A549 (cell line): ENCODE measurements around the gene PRR5.

Experiments used
- CHD4 ChIP-seq: fragments of 200-600 bp; sonication (generic); IDR thresholded peaks from 2 replicates; pipeline ENCODE4 v1.6.1; 2016; ENCODE audit warnings: antibody characterized with exemption, mild to moderate bottlenecking, borderline replicate concordance
- CTCF ChIP-seq: fragments of >200 bp; sonication (Bioruptor Twin); formaldehyde crosslinking; IDR thresholded peaks from 3 replicates; pipeline ENCODE4 v1.5.1; 2016
- MYC ChIP-seq: IDR thresholded peaks from 2 replicates; pipeline ENCODE4 v1.6.1; 2012; ENCODE audit warnings: mild to moderate bottlenecking, inconsistent platforms, low read length, improper control_type of control experiment, borderline replicate concordance
- ZFP36 ChIP-seq: fragments of 450-650 bp; IDR thresholded peaks from 2 replicates; pipeline ENCODE4 v1.6.1; 2014; ENCODE audit warnings: borderline replicate concordance; ENCODE audit not compliant: partially characterized antibody

GRCh38 chr22:44707752-44708151 lies 5.7 kb downstream of the PRR5 start:
- TF ChIP-seq CTCF, result no peak
- TF ChIP-seq CHD4, result no peak
- TF ChIP-seq MYC, result no peak
- no peak for TF ChIP-seq ZFP36
